Endothelial cell (in vitro differentiated cells): ENCODE data around the gene PLD6. TPM values are rescaled to one million over a fixed set of nuclear protein-coding genes. Genes with fewer than 3 reads are reported as not detected.

Experiments used
- DNase-seq: peaks from one replicate; pipeline ENCODE4 v3.0.0; 2021; ENCODE audit warnings: low spot score
- H3K27ac Mint-ChIP-seq: one replicate; pipeline ENCODE4 v1.8.0; 2021; ENCODE audit warnings: mixed read lengths, inconsistent platforms; ENCODE audit not compliant: unreplicated experiment
- H3K27me3 Mint-ChIP-seq: one replicate; pipeline ENCODE4 v1.8.0; 2021; ENCODE audit warnings: mild to moderate bottlenecking, moderate library complexity, mixed read lengths, inconsistent platforms; ENCODE audit not compliant: unreplicated experiment
- H3K36me3 Mint-ChIP-seq: one replicate; pipeline ENCODE4 v1.8.0; 2021; ENCODE audit warnings: mild to moderate bottlenecking, low read depth, mixed read lengths, inconsistent platforms; ENCODE audit not compliant: unreplicated experiment
- H3K4me1 Mint-ChIP-seq: one replicate; pipeline ENCODE4 v1.8.0; 2021; ENCODE audit warnings: mild to moderate bottlenecking, mixed read lengths, inconsistent platforms; ENCODE audit not compliant: unreplicated experiment
- H3K4me3 Mint-ChIP-seq: one replicate; pipeline ENCODE4 v1.8.0; 2021; ENCODE audit warnings: mild to moderate bottlenecking, mixed read lengths, inconsistent platforms; ENCODE audit not compliant: unreplicated experiment
- H3K9me3 Mint-ChIP-seq: one replicate; pipeline ENCODE4 v1.8.0; 2021; ENCODE audit warnings: mixed read lengths, inconsistent platforms; ENCODE audit not compliant: unreplicated experiment
- CTCF ChIP-seq: fragments of 200-600 bp; sonication (generic); IDR thresholded peaks from one replicate; pipeline ENCODE4 v1.5.0; 2021; ENCODE audit warnings: antibody characterized with exemption; ENCODE audit not compliant: unreplicated experiment
- total RNA-seq: library from RNA; stranded (reverse); fragmentation: NEBNext Ultra II Directional; extraction: Animal tissue kit (Norgen Biotek cat#: 25700); gene quantifications from one replicate; pipeline ENCODE4 v1.2.1, GENCODE V29; 2021; ENCODE audit not compliant: unreplicated experiment

PLD6 gene
- total RNA-seq, 1 donor from 2014 or later: 0.21 TPM

GRCh38 chr17:17156511-17156910, 49.6 kb downstream of the PLD6 start:
- peaks cover 12% of the 10 kb centered on the region for H3K27me3 Mint-ChIP-seq
- no peak overlapping the region for H3K4me3 Mint-ChIP-seq
- no peak overlapping the region for H3K27ac Mint-ChIP-seq
- H3K36me3 Mint-ChIP-seq: peaks cover 46% of the 10 kb centered on the region
- peaks cover 14% of the 10 kb centered on the region for H3K4me1 Mint-ChIP-seq
- DNase-seq: no peak
- no peaks in the 10 kb centered on the region for H3K9me3 Mint-ChIP-seq
- TF ChIP-seq CTCF: no peak

- TF ChIP-seq CTCF: no peak
- Mint-ChIP-seq H3K36me3 (peaks cover 44% of the 10 kb centered on the region), H3K4me1 (peaks cover 14% of the 10 kb centered on the region), H3K27me3 (peaks cover 12% of the 10 kb centered on the region), H3K9me3 (no peaks in the 10 kb centered on the region), H3K4me3 (no peak overlapping the region), H3K27ac (no peak overlapping the region)
- DNase-seq: no peak
These were observed 50.0 kb downstream of the PLD6 start for GRCh38 chr17:17156107-17156506.

DNA sequence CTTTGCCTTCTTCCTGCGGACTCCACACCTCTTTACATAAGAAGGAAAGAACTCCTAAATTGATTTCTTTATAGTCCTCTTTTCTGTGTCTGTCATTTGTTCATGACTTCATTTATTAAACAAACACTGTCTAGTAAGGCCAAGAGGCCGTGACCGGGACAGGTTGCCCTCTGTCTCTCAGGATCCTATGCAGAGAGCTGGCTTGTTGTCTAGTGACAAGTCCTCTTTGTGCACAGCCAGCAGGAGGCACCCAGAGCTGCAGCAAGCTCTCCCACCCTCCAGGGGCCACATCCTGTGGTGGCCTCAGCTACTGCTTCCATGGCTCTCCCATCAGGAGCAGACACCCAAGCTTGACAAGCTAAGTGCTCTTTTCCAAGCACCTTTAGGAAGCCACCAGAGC, 50.6 kb downstream of the PLD6 start:
- no peaks in the 10 kb centered on the region for H3K9me3 Mint-ChIP-seq
- H3K27me3 Mint-ChIP-seq: peaks cover 12% of the 10 kb centered on the region
- peaks cover 45% of the 10 kb centered on the region for H3K36me3 Mint-ChIP-seq
- H3K4me3 Mint-ChIP-seq: no peak overlapping the region
- no peak overlapping the region for H3K27ac Mint-ChIP-seq
- H3K4me1 Mint-ChIP-seq: peaks cover 14% of the 10 kb centered on the region
- no peak for DNase-seq
- no peak for TF ChIP-seq CTCF

GRCh38 chr17:17154981-17155380, 51.2 kb downstream of the PLD6 start:
- peaks cover 51% of the 10 kb centered on the region for H3K36me3 Mint-ChIP-seq
- peaks cover 14% of the 10 kb centered on the region for H3K4me1 Mint-ChIP-seq
- no peak for TF ChIP-seq CTCF
- no peak for DNase-seq
- peaks cover 15% of the 10 kb centered on the region for H3K27me3 Mint-ChIP-seq
- H3K4me3 Mint-ChIP-seq: peak overlapping the region; percentile 32
- no peaks in the 10 kb centered on the region for H3K9me3 Mint-ChIP-seq
- H3K27ac Mint-ChIP-seq: no peak overlapping the region

DNA sequence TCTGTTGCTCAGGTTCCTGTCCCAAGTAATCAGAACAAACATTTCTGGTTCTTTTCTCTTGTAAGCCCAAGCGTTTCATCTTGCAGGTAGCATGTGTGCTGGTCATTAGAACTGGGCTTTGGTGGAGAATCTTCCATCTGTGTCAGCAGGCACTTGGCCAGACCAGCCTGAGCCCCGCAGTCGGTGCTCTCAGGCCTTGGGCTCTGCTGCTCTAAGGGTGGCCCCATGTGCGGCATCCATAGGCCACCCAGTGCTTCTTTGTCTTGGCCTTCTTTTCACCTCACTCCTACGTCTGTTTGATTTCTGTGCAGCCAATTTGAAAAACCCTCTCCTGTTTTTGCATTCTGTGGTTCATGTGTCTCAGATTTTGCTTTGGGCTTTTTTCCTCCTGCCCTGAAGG, 51.6 kb downstream of the PLD6 start:
- H3K4me3 Mint-ChIP-seq: peak overlapping the region; percentile 32
- DNase-seq: no peak
- peaks cover 14% of the 10 kb centered on the region for H3K4me1 Mint-ChIP-seq
- TF ChIP-seq CTCF: no peak
- H3K27me3 Mint-ChIP-seq: peaks cover 15% of the 10 kb centered on the region
- peaks cover 50% of the 10 kb centered on the region for H3K36me3 Mint-ChIP-seq
- H3K27ac Mint-ChIP-seq: peak overlapping the region; percentile 1
- H3K9me3 Mint-ChIP-seq: no peaks in the 10 kb centered on the region
